DOHH2 (cell line): ENCODE results near the gene ICA1L.

Experiments
- H3F3A ChIP-seq: fragments of 200-600 bp; sonication (generic), shearing (Covaris generic); 2 replicates; pipeline ENCODE4 v1.6.0; 2016; ENCODE audit warnings: antibody characterized with exemption, mild to moderate bottlenecking; ENCODE audit not compliant: control insufficient read depth, insufficient read depth
- H3K27ac ChIP-seq: fragments of 200-600 bp; sonication (generic); 2 replicates; pipeline ENCODE4 v1.5.1; 2014; ENCODE audit warnings: low read depth, mild to moderate bottlenecking, low read length, moderate library complexity
- H3K27me3 ChIP-seq: fragments of 200-600 bp; sonication (generic); 2 replicates; pipeline ENCODE4 v1.6.1; 2014; ENCODE audit warnings: mild to moderate bottlenecking, low read length, mixed read lengths; ENCODE audit not compliant: control insufficient read depth
- H3K36me3 ChIP-seq: fragments of 200-600 bp; sonication (generic); 2 replicates; pipeline ENCODE4 v1.6.1; 2014; ENCODE audit warnings: mild to moderate bottlenecking, low read length, moderate library complexity, mixed read lengths; ENCODE audit not compliant: control insufficient read depth
- H3K4me1 ChIP-seq: fragments of 200-600 bp; sonication (generic); 2 replicates; pipeline ENCODE4 v1.6.1; 2014; ENCODE audit warnings: mild to moderate bottlenecking, low read length, mixed read lengths; ENCODE audit not compliant: control insufficient read depth
- H3K4me2 ChIP-seq: fragments of 200-600 bp; sonication (generic); 2 replicates; pipeline ENCODE4 v1.6.0; 2014; ENCODE audit warnings: mild to moderate bottlenecking, low read length, moderate library complexity
- H3K4me3 ChIP-seq: fragments of 200-600 bp; sonication (generic); 2 replicates; pipeline ENCODE4 v1.5.1; 2014; ENCODE audit warnings: mild to moderate bottlenecking, low read length, mixed read lengths
- H3K79me2 ChIP-seq: fragments of 200-600 bp; sonication (generic); 2 replicates; pipeline ENCODE4 v1.6.1; 2014; ENCODE audit warnings: mild to moderate bottlenecking, low read length, mixed read lengths; ENCODE audit not compliant: control insufficient read depth
- H3K9me2 ChIP-seq: fragments of 200-600 bp; sonication (generic); replicated peaks from 2 replicates; pipeline ENCODE4 v1.6.1; 2014; ENCODE audit warnings: mild to moderate bottlenecking, low read length, mixed read lengths; ENCODE audit not compliant: control insufficient read depth
- H3K9me3 ChIP-seq: fragments of 200-600 bp; sonication (generic); 2 replicates; pipeline ENCODE4 v1.6.1; 2014; ENCODE audit warnings: antibody characterized with exemption, low read length, mixed read lengths; ENCODE audit not compliant: control insufficient read depth, insufficient read depth
- H4K20me1 ChIP-seq: fragments of 200-600 bp; sonication (generic); 2 replicates; pipeline ENCODE4 v1.6.0; 2014; ENCODE audit warnings: low read depth, mild to moderate bottlenecking, antibody characterized with exemption, low read length, moderate library complexity; ENCODE audit not compliant: control insufficient read depth, insufficient read depth
- EZH2phosphoT487 ChIP-seq: fragments of 200-600 bp; sonication (generic); IDR thresholded peaks from 2 replicates; pipeline ENCODE4 v1.6.1; 2017; ENCODE audit warnings: borderline replicate concordance, mild to moderate bottlenecking, antibody characterized with exemption, low read length, moderate library complexity, mixed read lengths
- TF ChIP-seq, protein P1 (sequence below): fragments of 200-600 bp; sonication (generic); IDR thresholded peaks from one replicate; pipeline ENCODE4 v1.5.1; 2014; ENCODE audit warnings: antibody characterized with exemption, mild to moderate bottlenecking, low read depth, low read length; ENCODE audit not compliant: poor library complexity, severe bottlenecking

ICA1L gene

DNA sequence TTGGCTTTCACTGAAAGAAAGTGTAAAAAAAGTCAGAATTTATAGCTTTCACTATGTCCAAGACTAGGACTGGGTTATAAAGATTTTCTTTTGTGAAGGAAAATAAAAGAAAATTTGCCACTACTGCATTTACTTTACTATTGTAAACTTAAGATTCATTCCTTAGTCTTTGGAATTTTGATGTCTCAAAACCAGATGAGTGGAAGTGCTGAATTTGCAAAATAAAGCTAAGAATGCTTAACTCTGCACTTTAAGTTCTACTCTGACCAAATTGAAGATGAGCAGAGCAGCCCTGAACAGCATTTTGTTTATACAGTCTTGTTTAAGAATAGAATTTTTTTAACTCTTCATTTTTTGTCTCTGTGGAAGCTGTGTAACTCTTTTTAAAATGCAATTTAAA lies 102.4 kb downstream of the ICA1L start:
- Histone ChIP-seq H3K4me3 (no peak overlapping the region), H3K9me2 (no peaks in the 10 kb centered on the region), H3K27ac (no peak overlapping the region), H3K27me3 (no peaks in the 10 kb centered on the region), H3K9me3 (no peaks in the 10 kb centered on the region), H4K20me1 (no peaks in the 10 kb centered on the region), H3K36me3 (peaks cover 7% of the 10 kb centered on the region), H3F3A (no peaks in the 10 kb centered on the region), H3K4me1 (no peaks in the 10 kb centered on the region), H3K79me2 (no peaks in the 10 kb centered on the region), H3K4me2 (no peak overlapping the region)
- no peak for TF ChIP-seq EZH2phosphoT487
- TF ChIP-seq, protein P1, sequence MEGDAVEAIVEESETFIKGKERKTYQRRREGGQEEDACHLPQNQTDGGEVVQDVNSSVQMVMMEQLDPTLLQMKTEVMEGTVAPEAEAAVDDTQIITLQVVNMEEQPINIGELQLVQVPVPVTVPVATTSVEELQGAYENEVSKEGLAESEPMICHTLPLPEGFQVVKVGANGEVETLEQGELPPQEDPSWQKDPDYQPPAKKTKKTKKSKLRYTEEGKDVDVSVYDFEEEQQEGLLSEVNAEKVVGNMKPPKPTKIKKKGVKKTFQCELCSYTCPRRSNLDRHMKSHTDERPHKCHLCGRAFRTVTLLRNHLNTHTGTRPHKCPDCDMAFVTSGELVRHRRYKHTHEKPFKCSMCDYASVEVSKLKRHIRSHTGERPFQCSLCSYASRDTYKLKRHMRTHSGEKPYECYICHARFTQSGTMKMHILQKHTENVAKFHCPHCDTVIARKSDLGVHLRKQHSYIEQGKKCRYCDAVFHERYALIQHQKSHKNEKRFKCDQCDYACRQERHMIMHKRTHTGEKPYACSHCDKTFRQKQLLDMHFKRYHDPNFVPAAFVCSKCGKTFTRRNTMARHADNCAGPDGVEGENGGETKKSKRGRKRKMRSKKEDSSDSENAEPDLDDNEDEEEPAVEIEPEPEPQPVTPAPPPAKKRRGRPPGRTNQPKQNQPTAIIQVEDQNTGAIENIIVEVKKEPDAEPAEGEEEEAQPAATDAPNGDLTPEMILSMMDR, result no peak

- H3K36me3 ChIP-seq, result peaks cover 4% of the 10 kb centered on the region
- H4K20me1 ChIP-seq, result no peaks in the 10 kb centered on the region
- H3K79me2 ChIP-seq, result no peaks in the 10 kb centered on the region
- H3K4me3 ChIP-seq, result no peak overlapping the region
- H3K9me2 ChIP-seq, result no peaks in the 10 kb centered on the region
- no peaks in the 10 kb centered on the region for H3F3A ChIP-seq
- H3K4me2 ChIP-seq, result no peak overlapping the region
- no peaks in the 10 kb centered on the region for H3K27me3 ChIP-seq
- no peak for TF ChIP-seq EZH2phosphoT487
- TF ChIP-seq, protein P1, result no peak
- H3K9me3 ChIP-seq, result no peaks in the 10 kb centered on the region
- H3K4me1 ChIP-seq, result no peaks in the 10 kb centered on the region
- no peak overlapping the region for H3K27ac ChIP-seq
These were observed 103.3 kb downstream of the ICA1L start for GRCh38 chr2:202768273-202768672.

- Histone ChIP-seq H3K27ac (no peak overlapping the region), H3K4me1 (no peaks in the 10 kb centered on the region), H3K9me3 (no peaks in the 10 kb centered on the region), H4K20me1 (no peaks in the 10 kb centered on the region), H3K79me2 (no peaks in the 10 kb centered on the region), H3K4me2 (no peak overlapping the region), H3K4me3 (no peak overlapping the region), H3K36me3 (peaks cover 4% of the 10 kb centered on the region), H3K9me2 (no peaks in the 10 kb centered on the region), H3F3A (no peaks in the 10 kb centered on the region), H3K27me3 (no peaks in the 10 kb centered on the region)
- no peak for TF ChIP-seq EZH2phosphoT487
- TF ChIP-seq, protein P1, result no peak
These were observed 106.1 kb downstream of the ICA1L start for GRCh38 chr2:202765436-202765835.

DNA sequence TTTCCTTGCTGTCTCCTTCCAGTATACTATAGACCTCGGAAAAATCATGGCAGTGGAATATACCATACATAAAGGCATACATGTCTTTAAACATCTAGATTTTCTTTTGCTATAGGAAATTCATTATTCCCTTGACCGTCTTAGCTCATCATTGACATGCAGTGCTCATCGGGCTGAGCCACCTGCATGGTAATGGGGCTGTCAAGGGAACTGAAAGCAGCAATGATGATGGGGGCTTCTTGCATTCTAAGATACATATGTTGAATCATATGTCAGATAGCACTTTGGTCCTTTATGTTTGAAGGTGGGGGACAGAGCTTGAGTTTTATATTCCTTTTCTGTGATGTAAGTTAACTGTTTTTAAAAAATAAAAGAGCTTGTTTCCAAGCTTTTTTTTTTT lies 106.6 kb downstream of the ICA1L start:
- TF ChIP-seq EZH2phosphoT487, result no peak
- TF ChIP-seq, protein P1, result no peak
- H3K36me3 ChIP-seq, result peaks cover 7% of the 10 kb centered on the region
- no peaks in the 10 kb centered on the region for H3K27me3 ChIP-seq
- H3K79me2 ChIP-seq, result no peaks in the 10 kb centered on the region
- H4K20me1 ChIP-seq, result no peaks in the 10 kb centered on the region
- no peak overlapping the region for H3K4me2 ChIP-seq
- no peaks in the 10 kb centered on the region for H3K9me3 ChIP-seq
- H3F3A ChIP-seq, result no peaks in the 10 kb centered on the region
- no peak overlapping the region for H3K27ac ChIP-seq
- H3K9me2 ChIP-seq, result no peaks in the 10 kb centered on the region
- no peak overlapping the region for H3K4me3 ChIP-seq
- no peaks in the 10 kb centered on the region for H3K4me1 ChIP-seq
